Keratinocyte (primary cell): ENCODE results near the gene VKORC1. TPM values are rescaled to one million over a fixed set of nuclear protein-coding genes. Genes with fewer than 3 reads are reported as not detected.

ENCODE experiments used
- DNase-seq: peaks from one replicate; pipeline ENCODE4 v3.0.0-alpha.2; 2011; ENCODE audit warnings: low read depth, missing footprints, low spot score
- FAIRE-seq: peaks from 2 replicates; lab custom pipeline; 2011; peaks lifted over from hg19 to GRCh38; lab: Jason Lieb, UNC
- H2AFZ ChIP-seq: 2 replicates; pipeline ENCODE4 v1.6.0; 2012; ENCODE audit warnings: low read length, control low read depth, inconsistent platforms; ENCODE audit not compliant: control insufficient read depth
- H3K27ac ChIP-seq: 2 replicates; pipeline ENCODE4 v1.5.1; 2011; ENCODE audit warnings: low read length; ENCODE audit not compliant: control insufficient read depth, insufficient read depth
- H3K27me3 ChIP-seq: 3 replicates; pipeline ENCODE4 v1.6.0; 2011; ENCODE audit warnings: low read length; ENCODE audit not compliant: control insufficient read depth, insufficient read depth; ENCODE audit errors: extremely low read depth
- H3K36me3 ChIP-seq, 2 experiments: 2 replicates in 1 of 2; 3 replicates in 1 of 2; pipeline ENCODE4 v1.5.1; 2011; ENCODE audit warnings: low read length in 2 of 2, mild to moderate bottlenecking in 1 of 2; ENCODE audit not compliant: control insufficient read depth in 2 of 2, insufficient read depth in 2 of 2; ENCODE audit errors: extremely low read depth in 1 of 2
- H3K4me1 ChIP-seq: 3 replicates; pipeline ENCODE4 v1.5.1; 2011; ENCODE audit warnings: low read length; ENCODE audit not compliant: control insufficient read depth, insufficient read depth; ENCODE audit errors: extremely low read depth
- H3K4me2 ChIP-seq: 3 replicates; pipeline ENCODE4 v1.6.0; 2011; ENCODE audit warnings: low read depth, low read length; ENCODE audit not compliant: control insufficient read depth, insufficient read depth; ENCODE audit errors: extremely low read depth
- H3K4me3 ChIP-seq, 3 experiments: fragments of 200-600 bp in 1 of 3; sonication (generic) in 1 of 3; 2 replicates in 2 of 3; 3 replicates in 1 of 3; pipeline ENCODE4 v1.5.1; 2011 to 2016; ENCODE audit warnings: low read length in 3 of 3, mild to moderate bottlenecking in 3 of 3, control low read depth in 2 of 3, inconsistent platforms in 1 of 3, low read depth in 1 of 3, mixed read lengths in 1 of 3, mixed run types in 1 of 3, moderate library complexity in 1 of 3; ENCODE audit not compliant: control insufficient read depth in 2 of 3, insufficient read depth in 2 of 3; ENCODE audit errors: extremely low read depth in 1 of 3
- H3K79me2 ChIP-seq: 2 replicates; pipeline ENCODE4 v1.6.0; 2012; ENCODE audit warnings: low read length; ENCODE audit not compliant: control insufficient read depth, insufficient read depth
- H3K9ac ChIP-seq: 3 replicates; pipeline ENCODE4 v1.6.0; 2011; ENCODE audit warnings: low read length; ENCODE audit not compliant: control insufficient read depth, insufficient read depth; ENCODE audit errors: extremely low read depth
- H3K9me1 ChIP-seq: 3 replicates; pipeline ENCODE4 v1.6.0; 2011; ENCODE audit warnings: low read length; ENCODE audit not compliant: control insufficient read depth, insufficient read depth; ENCODE audit errors: extremely low read depth
- H3K9me3 ChIP-seq: 2 replicates; pipeline ENCODE4 v1.5.1; 2012; ENCODE audit warnings: low read depth, low read length; ENCODE audit not compliant: control insufficient read depth
- H4K20me1 ChIP-seq: 3 replicates; pipeline ENCODE4 v1.6.0; 2011; ENCODE audit warnings: low read length; ENCODE audit not compliant: control insufficient read depth, insufficient read depth; ENCODE audit errors: extremely low read depth
- CTCF ChIP-seq, 3 experiments: IDR thresholded peaks in 1 of 3; conservative IDR thresholded peaks in 1 of 3; optimal IDR thresholded peaks in 1 of 3; 2 replicates in 2 of 3; 3 replicates in 1 of 3; pipeline versions ENCODE3 to v1.5.1; 2011; ENCODE audit warnings: low read length in 3 of 3, mild to moderate bottlenecking in 3 of 3, moderate library complexity in 2 of 3, control low read depth in 1 of 3, inconsistent platforms in 1 of 3; ENCODE audit not compliant: insufficient read depth in 2 of 3; ENCODE audit errors: extremely low read depth in 1 of 3
- EZH2 ChIP-seq: IDR thresholded peaks from one replicate; pipeline ENCODE4 v1.6.1; 2012; ENCODE audit warnings: inconsistent platforms, mild to moderate bottlenecking, low read length, moderate library complexity
- dilution Hi-C: fragments of 300-500 bp; cut with MboI; formaldehyde crosslinking; loops from one replicate; pipeline ENCODE4 v1.7.0; 2020; ENCODE audit warnings: low sequenced_read_pairs; ENCODE audit not compliant: extremely low pct_ligation_motif_present
- polyA plus RNA-seq, 5 experiments: library from polyadenylated mRNA; depleted of rRNA in 3 of 5; stranded (reverse) in 3 of 5; stranded (forward) in 1 of 5; unstranded in 1 of 5; fragments of >200 nt; gene quantifications; 1 replicate in 1 of 5; 2 replicates in 3 of 5; 3 replicates in 1 of 5; pipeline versions ENCODE4 v1.2.1 to v1.2.3, GENCODE V29; 2011 to 2012; ENCODE audit warnings: missing spikeins in 2 of 5, low read depth in 1 of 5, low replicate concordance in 1 of 5

VKORC1 gene
- polyA plus RNA-seq, 1 donor (not counting 4 experiments of a cell fraction or from before 2014, with no cell fraction given) = 73.6 TPM

GRCh38 chr16:31083556-31083955 is 11.0 kb downstream of the VKORC1 start:
- Histone ChIP-seq H3K9ac (no peak overlapping the region), H3K27ac (no peak overlapping the region), H3K9me1 (no peaks in the 10 kb centered on the region), H3K4me1 (peaks cover 9% of the 10 kb centered on the region), H3K36me3 (peaks cover 12 to 21% of the 10 kb centered on the region in 2 experiments), H3K27me3 (no peaks in the 10 kb centered on the region), H2AFZ (no peak overlapping the region), H3K4me3 (no peak overlapping the region), H3K79me2 (peaks cover 24% of the 10 kb centered on the region), H3K4me2 (no peak overlapping the region), H4K20me1 (no peaks in the 10 kb centered on the region), H3K9me3 (no peaks in the 10 kb centered on the region)
- FAIRE-seq (no peak), DNase-seq (no peak)
- dilution Hi-C loops = no loop called here
- TF ChIP-seq CTCF (optimal IDR thresholded peaks at IDR 0.05 in 1 of 3, IDR thresholded peaks at IDR 0.05 in 1 of 3, conservative IDR thresholded peaks at IDR 0.05 in 1 of 3; ENCODE audit: extremely low read depth in 1 of 3, insufficient read depth in 2 of 3, low read length in 3 of 3) (no peak), EZH2 (no peak)

GRCh38 chr16:31083081-31083480 is 11.5 kb downstream of the VKORC1 start:
- Histone ChIP-seq H3K9me1 (no peaks in the 10 kb centered on the region), H3K9me3 (no peaks in the 10 kb centered on the region), H2AFZ (no peak overlapping the region), H3K79me2 (peaks cover 27% of the 10 kb centered on the region), H3K9ac (no peak overlapping the region), H3K36me3 (peaks cover 13 to 21% of the 10 kb centered on the region in 2 experiments), H3K4me2 (no peak overlapping the region), H3K27me3 (no peaks in the 10 kb centered on the region), H3K4me1 (peaks cover 9% of the 10 kb centered on the region), H3K27ac (no peak overlapping the region), H3K4me3 (no peak overlapping the region), H4K20me1 (no peaks in the 10 kb centered on the region)
- DNase-seq (no peak), FAIRE-seq (no peak)
- dilution Hi-C loops = no loop called here
- TF ChIP-seq CTCF (optimal IDR thresholded peaks at IDR 0.05 in 1 of 3, IDR thresholded peaks at IDR 0.05 in 1 of 3, conservative IDR thresholded peaks at IDR 0.05 in 1 of 3; ENCODE audit: extremely low read depth in 1 of 3, insufficient read depth in 2 of 3, low read length in 3 of 3) (no peak), EZH2 (no peak)
